Measurements from ENCODE around the gene AKAP8L. TPM values are rescaled to one million over a fixed set of nuclear protein-coding genes. Genes with fewer than 3 reads are reported as not detected.

AKAP8L gene
- total RNA-seq, 4 donors from 2014 or later: 112 to 329 (median 172) TPM

GRCh38 chr19:15439821-15440641 is 21.2 kb upstream of the AKAP8L start:
- WGBS, 2 donors (ENCODE audit: low coverage in 1 of 2): 90% methylated on average over 35 of the region's 38 CpGs; no CpG with 5 or more reads in 1 of the 2 donors
- peaks cover 0 to 6% (median 0%) of the 10 kb centered on the region in 4 donors for H3K4me1 ChIP-seq
- in situ Hi-C loops (cut with MboI; ENCODE audit: low pct_ligation_motif_present in 1 of 4, low pct_unique_long_range_greater_than_20kb in 1 of 4, low sequenced_read_pairs in 3 of 4): loop anchor here in 1 of 4 donors (25.0 kb wide), 1 partner anchor 178 kb away; no protein-coding TSS in a partner anchor
- H3K27me3 ChIP-seq: no peaks in the 10 kb centered on the region
- H3K27ac ChIP-seq: no peak overlapping the region
- DNase-seq: no peak
- no peak overlapping the region for H3K4me3 ChIP-seq
- TF ChIP-seq, protein P1, sequence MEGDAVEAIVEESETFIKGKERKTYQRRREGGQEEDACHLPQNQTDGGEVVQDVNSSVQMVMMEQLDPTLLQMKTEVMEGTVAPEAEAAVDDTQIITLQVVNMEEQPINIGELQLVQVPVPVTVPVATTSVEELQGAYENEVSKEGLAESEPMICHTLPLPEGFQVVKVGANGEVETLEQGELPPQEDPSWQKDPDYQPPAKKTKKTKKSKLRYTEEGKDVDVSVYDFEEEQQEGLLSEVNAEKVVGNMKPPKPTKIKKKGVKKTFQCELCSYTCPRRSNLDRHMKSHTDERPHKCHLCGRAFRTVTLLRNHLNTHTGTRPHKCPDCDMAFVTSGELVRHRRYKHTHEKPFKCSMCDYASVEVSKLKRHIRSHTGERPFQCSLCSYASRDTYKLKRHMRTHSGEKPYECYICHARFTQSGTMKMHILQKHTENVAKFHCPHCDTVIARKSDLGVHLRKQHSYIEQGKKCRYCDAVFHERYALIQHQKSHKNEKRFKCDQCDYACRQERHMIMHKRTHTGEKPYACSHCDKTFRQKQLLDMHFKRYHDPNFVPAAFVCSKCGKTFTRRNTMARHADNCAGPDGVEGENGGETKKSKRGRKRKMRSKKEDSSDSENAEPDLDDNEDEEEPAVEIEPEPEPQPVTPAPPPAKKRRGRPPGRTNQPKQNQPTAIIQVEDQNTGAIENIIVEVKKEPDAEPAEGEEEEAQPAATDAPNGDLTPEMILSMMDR (IDR thresholded peaks at IDR 0.05): no peak
- no peak for TF ChIP-seq POLR2A (IDR thresholded peaks at IDR 0.05)
- TF ChIP-seq EP300 (IDR thresholded peaks at IDR 0.05; ENCODE audit: low read depth): no peak
- TF ChIP-seq POLR2AphosphoS5 (IDR thresholded peaks at IDR 0.05): no peak
- no peaks in the 10 kb centered on the region for H3K36me3 ChIP-seq
- intact Hi-C loops (cut with DNase I; ENCODE audit: low total_unique reads): no loop called here
- no peaks in the 10 kb centered on the region for H3K9me3 ChIP-seq

- H3K27me3 ChIP-seq: no peaks in the 10 kb centered on the region
- intact Hi-C loops (cut with DNase I; ENCODE audit: low total_unique reads) (no loop called here), in situ Hi-C loops (cut with MboI; ENCODE audit: low pct_ligation_motif_present in 1 of 4, low pct_unique_long_range_greater_than_20kb in 1 of 4, low sequenced_read_pairs in 3 of 4) (loop anchor here in 1 of 4 donors (25.0 kb wide), 1 partner anchor 177 kb away; no protein-coding TSS in a partner anchor)
- TF ChIP-seq POLR2AphosphoS5 (IDR thresholded peaks at IDR 0.05) (no peak), POLR2A (IDR thresholded peaks at IDR 0.05) (no peak), EP300 (IDR thresholded peaks at IDR 0.05; ENCODE audit: low read depth) (no peak)
- TF ChIP-seq, protein P1 (IDR thresholded peaks at IDR 0.05): no peak
- no peaks in the 10 kb centered on the region for H3K9me3 ChIP-seq
- H3K4me3 ChIP-seq: no peak overlapping the region
- H3K36me3 ChIP-seq: no peaks in the 10 kb centered on the region
- no peak overlapping the region for H3K27ac ChIP-seq
- DNase-seq: no peak
- peaks cover 0 to 6% (median 0%) of the 10 kb centered on the region in 4 donors for H3K4me1 ChIP-seq
- WGBS, 2 donors (ENCODE audit: low coverage in 1 of 2): 67 to 85% methylated on average over 3 to 25 of the region's 25 CpGs
Observed at GRCh38 chr19:15439078-15439799, 20.5 kb upstream of the AKAP8L start.

DNA sequence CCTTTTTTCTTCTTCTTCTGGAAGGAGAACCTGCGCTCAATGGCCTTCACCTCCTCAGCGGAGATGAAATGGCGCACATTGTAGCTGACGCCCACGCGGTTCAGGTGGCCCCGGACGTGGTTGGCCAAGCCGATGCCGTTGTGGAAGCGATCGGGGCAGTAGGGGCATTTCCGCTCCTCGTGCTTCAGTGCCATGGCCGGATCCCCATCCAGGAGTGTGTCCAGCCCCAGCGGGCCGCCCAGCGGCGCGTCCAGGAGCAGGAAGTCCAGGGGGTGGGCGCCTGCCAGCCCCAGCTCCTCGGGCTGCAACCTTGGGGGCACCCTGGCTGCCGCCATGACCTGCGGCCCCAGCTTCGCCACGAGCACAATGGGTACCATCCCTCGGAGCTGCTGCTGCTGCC is 19.8 kb upstream of the AKAP8L start:
- peaks cover 0 to 8% (median under 1%) of the 10 kb centered on the region in 4 donors for H3K4me1 ChIP-seq
- H3K27me3 ChIP-seq: no peaks in the 10 kb centered on the region
- no peak for DNase-seq
- no peak overlapping the region for H3K27ac ChIP-seq
- H3K4me3 ChIP-seq: no peak overlapping the region
- WGBS, 2 donors (ENCODE audit: low coverage in 1 of 2): 95% methylated on average over 21 of the region's 27 CpGs; no CpG with 5 or more reads in 1 of the 2 donors
- in situ Hi-C loops (cut with MboI; ENCODE audit: low pct_ligation_motif_present in 1 of 4, low pct_unique_long_range_greater_than_20kb in 1 of 4, low sequenced_read_pairs in 3 of 4) (loop anchor here in 1 of 4 donors (25.0 kb wide), 1 partner anchor 176 kb away; no protein-coding TSS in a partner anchor), intact Hi-C loops (cut with DNase I; ENCODE audit: low total_unique reads) (no loop called here)
- no peaks in the 10 kb centered on the region for H3K36me3 ChIP-seq
- no peak for TF ChIP-seq POLR2A (IDR thresholded peaks at IDR 0.05)
- no peak for TF ChIP-seq EP300 (IDR thresholded peaks at IDR 0.05; ENCODE audit: low read depth)
- TF ChIP-seq, protein P1 (IDR thresholded peaks at IDR 0.05): no peak
- no peak for TF ChIP-seq POLR2AphosphoS5 (IDR thresholded peaks at IDR 0.05)
- H3K9me3 ChIP-seq: no peaks in the 10 kb centered on the region

DNA sequence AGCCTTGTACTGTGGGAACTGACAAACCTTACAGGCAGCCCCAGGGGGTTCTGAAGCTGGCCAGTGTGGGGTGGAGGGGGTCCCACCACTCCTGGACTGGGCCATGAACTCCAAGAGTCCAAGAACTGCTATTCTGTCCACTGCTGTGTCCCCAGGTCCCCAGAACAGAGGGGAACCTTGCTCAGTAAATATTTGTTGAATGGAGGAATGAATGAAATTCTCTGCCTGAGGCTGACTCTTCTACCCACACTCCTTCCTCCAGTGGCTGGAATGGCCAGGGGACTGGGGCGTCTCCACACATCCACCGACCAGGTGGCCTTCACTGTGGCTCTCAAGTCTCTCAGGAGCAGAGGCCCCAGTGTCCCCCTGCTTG is 19.3 kb upstream of the AKAP8L start:
- in situ Hi-C loops (cut with MboI; ENCODE audit: low pct_ligation_motif_present in 1 of 4, low pct_unique_long_range_greater_than_20kb in 1 of 4, low sequenced_read_pairs in 3 of 4) (loop anchor here in 1 of 4 donors (25.0 kb wide), 1 partner anchor 176 kb away; no protein-coding TSS in a partner anchor), intact Hi-C loops (cut with DNase I; ENCODE audit: low total_unique reads) (no loop called here)
- no peaks in the 10 kb centered on the region for H3K9me3 ChIP-seq
- WGBS, 2 donors (ENCODE audit: low coverage in 1 of 2): 85% methylated on average over 2 of the region's 2 CpGs; no CpG with 5 or more reads in 1 of the 2 donors
- no peak for DNase-seq
- no peaks in the 10 kb centered on the region for H3K27me3 ChIP-seq
- TF ChIP-seq, protein P1 (IDR thresholded peaks at IDR 0.05): no peak
- no peak for TF ChIP-seq EP300 (IDR thresholded peaks at IDR 0.05; ENCODE audit: low read depth)
- TF ChIP-seq POLR2AphosphoS5 (IDR thresholded peaks at IDR 0.05): no peak
- no peak for TF ChIP-seq POLR2A (IDR thresholded peaks at IDR 0.05)
- H3K36me3 ChIP-seq: no peaks in the 10 kb centered on the region
- H3K4me3 ChIP-seq: no peak overlapping the region
- peaks cover 0 to 11% (median 5%) of the 10 kb centered on the region in 4 donors for H3K4me1 ChIP-seq
- H3K27ac ChIP-seq: no peak overlapping the region

Measured in transverse colon (tissue), 4 donors.